Liver (tissue), 9 donors: ENCODE data around the gene RTN4RL2. TPM values are rescaled to one million over a fixed set of nuclear protein-coding genes. Genes with fewer than 3 reads are reported as not detected.

Experiments
- DNase-seq: peaks from one replicate; pipeline ENCODE4 v3.0.0-alpha.2; 2017; ENCODE audit warnings: low spot score
- H3K27ac ChIP-seq, 2 donors: one replicate each; pipeline ENCODE4 v1.7.0; 2013; ENCODE audit warnings: inconsistent platforms in 2 of 2, low read length in 2 of 2, control low read depth in 1 of 2, low read depth in 1 of 2, mild to moderate bottlenecking in 1 of 2
- H3K27me3 ChIP-seq, 4 donors: one replicate each; pipeline versions ENCODE4 v1.6.1 to v1.7.0; 2013; ENCODE audit warnings: low read length in 3 of 4, inconsistent platforms in 1 of 4, mild to moderate bottlenecking in 1 of 4, moderate library complexity in 1 of 4; ENCODE audit not compliant: control insufficient read depth in 4 of 4, insufficient read depth in 4 of 4
- H3K36me3 ChIP-seq, 4 donors: one replicate each; pipeline versions ENCODE4 v1.6.1 to v1.7.0; 2013; ENCODE audit warnings: low read length in 3 of 4, mild to moderate bottlenecking in 3 of 4, low read depth in 1 of 4, moderate library complexity in 1 of 4; ENCODE audit not compliant: control insufficient read depth in 4 of 4, insufficient read depth in 3 of 4
- H3K4me1 ChIP-seq, 4 donors: one replicate each; pipeline versions ENCODE4 v1.6.1 to v1.7.0; 2013; ENCODE audit warnings: low read length in 3 of 4, mild to moderate bottlenecking in 3 of 4, moderate library complexity in 1 of 4; ENCODE audit not compliant: control insufficient read depth in 4 of 4, insufficient read depth in 4 of 4
- H3K4me3 ChIP-seq, 3 donors: one replicate each; pipeline versions ENCODE4 v1.6.1 to v1.7.0; 2013; ENCODE audit warnings: low read length in 3 of 3, control low read depth in 1 of 3, low read depth in 1 of 3, mild to moderate bottlenecking in 1 of 3
- H3K9ac ChIP-seq, 2 donors: one replicate each; pipeline ENCODE4 v1.7.0; 2013; ENCODE audit warnings: low read length in 2 of 2, mild to moderate bottlenecking in 2 of 2, moderate library complexity in 2 of 2, control low read depth in 1 of 2, low read depth in 1 of 2
- H3K9me3 ChIP-seq, 4 donors: one replicate each; pipeline versions ENCODE4 v1.6.1 to v1.7.0; 2013; ENCODE audit warnings: low read length in 3 of 4; ENCODE audit not compliant: control insufficient read depth in 4 of 4
- FOXA2 ChIP-seq: IDR thresholded peaks from 2 replicates; pipeline ENCODE4 v1.6.1; 2016; ENCODE audit warnings: antibody characterized with exemption
- GABPA ChIP-seq, 2 donors: IDR thresholded peaks in 1 of 2; conservative IDR thresholded peaks in 1 of 2; 2 replicates each; pipeline ENCODE4 v1.6.1; 2016; ENCODE audit warnings: antibody characterized with exemption in 2 of 2, mild to moderate bottlenecking in 1 of 2, moderate library complexity in 1 of 2
- HNF4A ChIP-seq, 2 donors: conservative IDR thresholded peaks; 2 replicates each; pipeline ENCODE4 v1.6.1; 2016; ENCODE audit warnings: antibody characterized with exemption in 2 of 2, mild to moderate bottlenecking in 2 of 2
- HNF4G ChIP-seq: IDR thresholded peaks from 2 replicates; pipeline ENCODE4 v1.6.1; 2016; ENCODE audit warnings: antibody characterized with exemption
- MAX ChIP-seq: IDR thresholded peaks from 2 replicates; pipeline ENCODE4 v1.6.1; 2016; ENCODE audit warnings: antibody characterized with exemption
- RXRA ChIP-seq, 2 donors: IDR thresholded peaks; 2 replicates each; pipeline ENCODE4 v1.6.1; 2017 to 2018; ENCODE audit warnings: antibody characterized with exemption in 2 of 2, mild to moderate bottlenecking in 1 of 2
- SP1 ChIP-seq: IDR thresholded peaks from 2 replicates; pipeline ENCODE4 v1.6.1; 2018; ENCODE audit warnings: antibody characterized with exemption, mild to moderate bottlenecking
- TAF1 ChIP-seq: conservative IDR thresholded peaks from 2 replicates; pipeline ENCODE4 v1.6.1; 2016; ENCODE audit warnings: antibody characterized with exemption, mild to moderate bottlenecking
- WGBS: extraction: QIAGEN DNeasy Blood & Tissue Kit; methylation state at CpG from one replicate; pipeline ENCODE4 v1.1.7; 2013; 5-methylcytosine and 5-hydroxymethylcytosine counted together
- polyA plus RNA-seq, 2 donors: library from polyadenylated mRNA; stranded (reverse) in 1 of 2; unstranded in 1 of 2; fragments of 200-250 nt in 1 of 2; fragments of >200 nt in 1 of 2; fragmentation: Nextera tagmentation in 1 of 2; extraction: Ambion mirVana in 1 of 2; gene quantifications; one replicate each; pipeline versions ENCODE4 v1.2.1 to v1.2.3, GENCODE V29; 2013 to 2015
- total RNA-seq, 2 donors: library from RNA; depleted of rRNA; stranded (reverse); fragments of >200 nt; gene quantifications; one replicate each; pipeline ENCODE4 v1.2.3, GENCODE V29; 2014
- TF ChIP-seq, protein P1 (sequence below): IDR thresholded peaks from 2 replicates; pipeline ENCODE4 v1.6.1; 2016; ENCODE audit warnings: antibody characterized with exemption
- TF ChIP-seq, protein P2 (sequence below): IDR thresholded peaks from 2 replicates; pipeline ENCODE4 v1.6.1; 2016; ENCODE audit warnings: antibody characterized with exemption, mild to moderate bottlenecking
- donor health status: healthy.
- donor health status: healthy.
- donor health status: healthy.
- donor health status: healthy.
- donor health status: healthy.

The RTN4RL2 gene
- total and polyA plus RNA-seq, 4 donors = 0.75 to 18.1 (median 3.2) TPM

GRCh38 chr11:57459164-57460021, 935 bp upstream of the RTN4RL2 start:
- no peak for DNase-seq
- H3K27ac ChIP-seq = peak overlapping the region; percentile 83 to 84
- 1% methylated on average over 62 of the region's 62 CpGs for WGBS

GRCh38 chr11:57460758-57461749, 726 bp downstream of the RTN4RL2 start:
- TF ChIP-seq, protein P1, sequence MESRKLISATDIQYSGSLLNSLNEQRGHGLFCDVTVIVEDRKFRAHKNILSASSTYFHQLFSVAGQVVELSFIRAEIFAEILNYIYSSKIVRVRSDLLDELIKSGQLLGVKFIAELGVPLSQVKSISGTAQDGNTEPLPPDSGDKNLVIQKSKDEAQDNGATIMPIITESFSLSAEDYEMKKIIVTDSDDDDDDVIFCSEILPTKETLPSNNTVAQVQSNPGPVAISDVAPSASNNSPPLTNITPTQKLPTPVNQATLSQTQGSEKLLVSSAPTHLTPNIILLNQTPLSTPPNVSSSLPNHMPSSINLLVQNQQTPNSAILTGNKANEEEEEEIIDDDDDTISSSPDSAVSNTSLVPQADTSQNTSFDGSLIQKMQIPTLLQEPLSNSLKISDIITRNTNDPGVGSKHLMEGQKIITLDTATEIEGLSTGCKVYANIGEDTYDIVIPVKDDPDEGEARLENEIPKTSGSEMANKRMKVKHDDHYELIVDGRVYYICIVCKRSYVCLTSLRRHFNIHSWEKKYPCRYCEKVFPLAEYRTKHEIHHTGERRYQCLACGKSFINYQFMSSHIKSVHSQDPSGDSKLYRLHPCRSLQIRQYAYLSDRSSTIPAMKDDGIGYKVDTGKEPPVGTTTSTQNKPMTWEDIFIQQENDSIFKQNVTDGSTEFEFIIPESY = no peak
- TF ChIP-seq, protein P2, sequence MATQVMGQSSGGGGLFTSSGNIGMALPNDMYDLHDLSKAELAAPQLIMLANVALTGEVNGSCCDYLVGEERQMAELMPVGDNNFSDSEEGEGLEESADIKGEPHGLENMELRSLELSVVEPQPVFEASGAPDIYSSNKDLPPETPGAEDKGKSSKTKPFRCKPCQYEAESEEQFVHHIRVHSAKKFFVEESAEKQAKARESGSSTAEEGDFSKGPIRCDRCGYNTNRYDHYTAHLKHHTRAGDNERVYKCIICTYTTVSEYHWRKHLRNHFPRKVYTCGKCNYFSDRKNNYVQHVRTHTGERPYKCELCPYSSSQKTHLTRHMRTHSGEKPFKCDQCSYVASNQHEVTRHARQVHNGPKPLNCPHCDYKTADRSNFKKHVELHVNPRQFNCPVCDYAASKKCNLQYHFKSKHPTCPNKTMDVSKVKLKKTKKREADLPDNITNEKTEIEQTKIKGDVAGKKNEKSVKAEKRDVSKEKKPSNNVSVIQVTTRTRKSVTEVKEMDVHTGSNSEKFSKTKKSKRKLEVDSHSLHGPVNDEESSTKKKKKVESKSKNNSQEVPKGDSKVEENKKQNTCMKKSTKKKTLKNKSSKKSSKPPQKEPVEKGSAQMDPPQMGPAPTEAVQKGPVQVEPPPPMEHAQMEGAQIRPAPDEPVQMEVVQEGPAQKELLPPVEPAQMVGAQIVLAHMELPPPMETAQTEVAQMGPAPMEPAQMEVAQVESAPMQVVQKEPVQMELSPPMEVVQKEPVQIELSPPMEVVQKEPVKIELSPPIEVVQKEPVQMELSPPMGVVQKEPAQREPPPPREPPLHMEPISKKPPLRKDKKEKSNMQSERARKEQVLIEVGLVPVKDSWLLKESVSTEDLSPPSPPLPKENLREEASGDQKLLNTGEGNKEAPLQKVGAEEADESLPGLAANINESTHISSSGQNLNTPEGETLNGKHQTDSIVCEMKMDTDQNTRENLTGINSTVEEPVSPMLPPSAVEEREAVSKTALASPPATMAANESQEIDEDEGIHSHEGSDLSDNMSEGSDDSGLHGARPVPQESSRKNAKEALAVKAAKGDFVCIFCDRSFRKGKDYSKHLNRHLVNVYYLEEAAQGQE = no peak
- TF ChIP-seq TAF1 = no peak
- no peak for TF ChIP-seq RXRA (IDR thresholded peaks at IDR 0.05)
- H3K27ac ChIP-seq = peak overlapping the region in 1 of 2 donors; percentile 19

More at GRCh38 chr11:57459164-57460021, 935 bp upstream of the RTN4RL2 start:
- Histone ChIP-seq H3K9ac (peak overlapping the region; percentile 27 to 56), H3K27me3 (no peaks in the 10 kb centered on the region), H3K36me3 (no peaks in the 10 kb centered on the region), H3K9me3 (no peaks in the 10 kb centered on the region), H3K4me1 (peaks cover 18 to 54% (median 46%) of the 10 kb centered on the region in 4 donors), H3K4me3 (peak overlapping the region; percentile 11 to 77 (median 52))
- TF ChIP-seq HNF4A (conservative IDR thresholded peaks at IDR 0.05) (peak; percentile 35 to 62), FOXA2 (no peak), RXRA (IDR thresholded peaks at IDR 0.05) (peak in 1 of 2 donors; percentile 30), HNF4G (no peak), GABPA (IDR thresholded peaks at IDR 0.05 in 1 of 2, conservative IDR thresholded peaks at IDR 0.05 in 1 of 2) (no peak), SP1 (peak; percentile 6), MAX (peak; percentile 27)

More at GRCh38 chr11:57460758-57461749, 726 bp downstream of the RTN4RL2 start:
- DNase-seq = no peak
- no peaks in the 10 kb centered on the region for H3K9me3 ChIP-seq
- peak overlapping the region; percentile 7 to 77 (median 41) for H3K4me3 ChIP-seq
- H3K4me1 ChIP-seq = peaks cover 14 to 49% (median 45%) of the 10 kb centered on the region in 4 donors
- H3K27me3 ChIP-seq = no peaks in the 10 kb centered on the region
- WGBS = 7% methylated on average over 50 of the region's 50 CpGs
- peaks cover 0 to 3% (median 0%) of the 10 kb centered on the region in 4 donors for H3K36me3 ChIP-seq
- H3K9ac ChIP-seq = no peak overlapping the region
